Stimulated activated CD8-positive, alpha-beta memory T cell treated with anti-CD3 and anti-CD28 coated beads, Interleukin-4, amount 100 ng/mL, for 48 hours (primary cell): ENCODE data around the gene PHOSPHO2.
"Not testable (repeated sequence)": the region's sequence is repeated elsewhere in the genome, so short reads cannot be mapped to it uniquely, and the experiment has no call there.

ENCODE experiments used
- DNase-seq: peaks from one replicate; pipeline ENCODE4 v3.0.0-alpha.2; 2020

Gene PHOSPHO2

GRCh38 chr2:169684712-169685111, 9.6 kb upstream of the PHOSPHO2 start:
- DNase-seq, result not testable (repeated sequence)

GRCh38 chr2:169686825-169687224, 7.4 kb upstream of the PHOSPHO2 start:
- DNase-seq, result not testable (repeated sequence)

- not testable (repeated sequence) for DNase-seq
These were observed 6.3 kb upstream of the PHOSPHO2 start for GRCh38 chr2:169687943-169688342.

- no peak for DNase-seq
These were observed 3.3 kb upstream of the PHOSPHO2 start for GRCh38 chr2:169690958-169691357.

- no peak for DNase-seq
These were observed 1.6 kb upstream of the PHOSPHO2 start for GRCh38 chr2:169692718-169693117.

- no peak for DNase-seq
These were observed 909 bp upstream of the PHOSPHO2 start for GRCh38 chr2:169693360-169693759.

- DNase-seq, result no peak
These were observed 608 bp downstream of the PHOSPHO2 start for GRCh38 chr2:169694894-169695260.

GRCh38 chr2:169696381-169696780, 2.1 kb downstream of the PHOSPHO2 start:
- no peak for DNase-seq

- DNase-seq, result not testable (repeated sequence)
These were observed 4.9 kb downstream of the PHOSPHO2 start for GRCh38 chr2:169699173-169699572.

GRCh38 chr2:169702996-169703395, 8.7 kb downstream of the PHOSPHO2 start:
- DNase-seq, result no peak

- DNase-seq, result no peak
These were observed 10.0 kb downstream of the PHOSPHO2 start for GRCh38 chr2:169704160-169704708.

GRCh38 chr2:169705927-169706326, 11.7 kb downstream of the PHOSPHO2 start:
- DNase-seq, result no peak

GRCh38 chr2:169707626-169708025, 13.4 kb downstream of the PHOSPHO2 start:
- DNase-seq, result no peak

- no peak for DNase-seq
These were observed 15.1 kb downstream of the PHOSPHO2 start for GRCh38 chr2:169709331-169709730.

GRCh38 chr2:169709981-169710380, 15.7 kb downstream of the PHOSPHO2 start:
- no peak for DNase-seq

GRCh38 chr2:169711751-169712509, 17.7 kb downstream of the PHOSPHO2 start:
- DNase-seq, result no peak

- no peak for DNase-seq
These were observed 18.5 kb downstream of the PHOSPHO2 start for GRCh38 chr2:169712791-169713227.

GRCh38 chr2:169713331-169713730, 19.1 kb downstream of the PHOSPHO2 start:
- no peak for DNase-seq

- no peak for DNase-seq
These were observed 20.4 kb downstream of the PHOSPHO2 start for GRCh38 chr2:169714699-169715098.

GRCh38 chr2:169715379-169716237, 21.3 kb downstream of the PHOSPHO2 start:
- DNase-seq, result no peak

- DNase-seq, result no peak
These were observed 22.1 kb downstream of the PHOSPHO2 start for GRCh38 chr2:169716238-169716886.

GRCh38 chr2:169716938-169717690, 22.8 kb downstream of the PHOSPHO2 start:
- DNase-seq, result no peak
